ENCODE data around the gene LRP8. TPM values are rescaled to one million over a fixed set of nuclear protein-coding genes. Genes with fewer than 3 reads are reported as not detected.

The LRP8 gene
- polyA plus RNA-seq, 2 of the 4 experiments (the other 2 are of a cell fraction), result 32.6 to 46.1 TPM

- CTCF ChIA-PET, result interaction anchor here (2.8 kb wide), 1 partner anchor 88 kb away, joined by 9 read pairs; no protein-coding TSS in a partner anchor
- no peak for DNase-seq (ENCODE audit: low read depth in 1 of 2, low spot score in 1 of 2)
- no peak for ATAC-seq
- no peak for TF ChIP-seq REST (IDR thresholded peaks at IDR 0.05)
- no peak for TF ChIP-seq CBX2 (IDR thresholded peaks at IDR 0.05; ENCODE audit: borderline replicate concordance, low read depth)
- TF ChIP-seq RAD21 (conservative IDR thresholded peaks at IDR 0.05 in 1 of 2, IDR thresholded peaks at IDR 0.05 in 1 of 2), result no peak
- TF ChIP-seq BCL3 (IDR thresholded peaks at IDR 0.05), result no peak
- TF ChIP-seq MYC (IDR thresholded peaks at IDR 0.05; ENCODE audit: borderline replicate concordance, low read length), result no peak
- TF ChIP-seq CHD4 (IDR thresholded peaks at IDR 0.05; ENCODE audit: borderline replicate concordance), result no peak
- no peak for TF ChIP-seq PHF8 (IDR thresholded peaks at IDR 0.05; ENCODE audit: borderline replicate concordance, low read depth)
- TF ChIP-seq EHF (CRISPR knock-in tag; IDR thresholded peaks at IDR 0.05), result no peak
- TF ChIP-seq HOXB13 (CRISPR knock-in tag; IDR thresholded peaks at IDR 0.05; ENCODE audit: low read depth), result no peak
- TF ChIP-seq FOSL2 (IDR thresholded peaks at IDR 0.05), result no peak
- TF ChIP-seq FOSL2 (CRISPR knock-in tag; IDR thresholded peaks at IDR 0.05), result no peak
- no peak for TF ChIP-seq POLR2AphosphoS2 (conservative IDR thresholded peaks at IDR 0.05; ENCODE audit: low read length)
- TF ChIP-seq MAZ (IDR thresholded peaks at IDR 0.05; ENCODE audit: borderline replicate concordance, low read depth, low read length), result no peak
- no peak for TF ChIP-seq CHD2 (IDR thresholded peaks at IDR 0.05; ENCODE audit: low read length, partially characterized antibody)
- TF ChIP-seq ATOH8 (CRISPR knock-in tag; IDR thresholded peaks at IDR 0.05; ENCODE audit: low read depth), result no peak
- no peak for TF ChIP-seq CTCF (IDR thresholded peaks at IDR 0.05)
- TF ChIP-seq CBX8 (IDR thresholded peaks at IDR 0.05), result no peak
- no peak for TF ChIP-seq RFX5 (IDR thresholded peaks at IDR 0.05)
- no peaks in the 10 kb centered on the region for H3K9me3 ChIP-seq
- H3K27ac ChIP-seq, result no peak overlapping the region
- no peak overlapping the region for H3K4me3 ChIP-seq
- no peak overlapping the region for H3K4me2 ChIP-seq
- 92% methylated on average over 3 of the region's 7 CpGs for WGBS (ENCODE audit: missing lambda C conversion rate)
- FAIRE-seq, result no peak
- POLR2A ChIA-PET, result no interaction called here
- H3K4me1 ChIP-seq, result no peaks in the 10 kb centered on the region
Observed at GRCh38 chr1:53305650-53306049, 22.2 kb downstream of the LRP8 start.

GRCh38 chr1:53304527-53304926, 23.3 kb downstream of the LRP8 start:
- Histone ChIP-seq H3K27ac (no peak overlapping the region), H3K4me2 (no peak overlapping the region), H3K4me1 (no peaks in the 10 kb centered on the region), H3K9me3 (no peaks in the 10 kb centered on the region), H3K4me3 (no peak overlapping the region)
- ATAC-seq (no peak; a peak in 1 of 6 replicates), DNase-seq (ENCODE audit: low read depth in 1 of 2, low spot score in 1 of 2) (no peak), FAIRE-seq (no peak)
- TF ChIP-seq POLR2AphosphoS2 (conservative IDR thresholded peaks at IDR 0.05; ENCODE audit: low read length), result no peak
- TF ChIP-seq NFE2L2 (conservative IDR thresholded peaks at IDR 0.05; ENCODE audit: low read length), result no peak
- TF ChIP-seq MYC (IDR thresholded peaks at IDR 0.05; ENCODE audit: borderline replicate concordance, low read length), result no peak
- TF ChIP-seq SMC3 (IDR thresholded peaks at IDR 0.05), result no peak
- TF ChIP-seq EHMT2 (IDR thresholded peaks at IDR 0.05; ENCODE audit: low read depth), result no peak
- TF ChIP-seq FOXS1 (CRISPR knock-in tag; IDR thresholded peaks at IDR 0.05), result no peak
- no peak for TF ChIP-seq EHF (CRISPR knock-in tag; IDR thresholded peaks at IDR 0.05)
- TF ChIP-seq HOXA7 (CRISPR knock-in tag; IDR thresholded peaks at IDR 0.05), result no peak
- no peak for TF ChIP-seq CEBPB (IDR thresholded peaks at IDR 0.05)
- ChIA-PET POLR2A (no interaction called here), CTCF (interaction anchor here (1.0 to 2.8 kb wide), 2 partner anchors 26 to 89 kb away, joined by 5 to 9 read pairs; no protein-coding TSS in a partner anchor)
- 100% methylated on average over 2 of the region's 7 CpGs for WGBS (ENCODE audit: missing lambda C conversion rate)
